Endothelial cell of umbilical vein (primary cell): ENCODE results near the gene SHROOM2. TPM values are rescaled to one million over a fixed set of nuclear protein-coding genes. Genes with fewer than 3 reads are reported as not detected.

Experiments
- BruUV-seq: library from RNA; stranded (reverse); fragments of 400-500 nt; replicated peaks from 2 replicates; lab custom pipeline; 2021; lab: Mats Ljungman, UMichigan
- CTCF ChIA-PET: fragments of 300-600, 350-600 bp; sonication (Branson Sonifier 250); formaldehyde crosslinking; loops from one replicate; lab custom pipeline; 2021; ENCODE audit warnings: antibody characterized with exemption, inconsistent platforms; lab: Charles Lee
- POLR2A ChIA-PET: fragments of 300-600, 350-600 bp; sonication (Branson Sonifier 250); formaldehyde crosslinking; loops from one replicate; lab custom pipeline; 2021; ENCODE audit warnings: antibody characterized with exemption, inconsistent platforms; lab: Charles Lee
- DNase-seq: peaks from one replicate; pipeline ENCODE4 v3.0.0-alpha.2; 2011; ENCODE audit warnings: low read depth, low spot score
- FAIRE-seq: peaks from 2 replicates; lab custom pipeline; 2011; peaks lifted over from hg19 to GRCh38; lab: Jason Lieb, UNC
- H2AFZ ChIP-seq: 2 replicates; pipeline ENCODE4 v1.6.0; 2012; ENCODE audit warnings: low read depth, low read length, control low read depth, inconsistent platforms
- H3K27ac ChIP-seq: 2 replicates; pipeline ENCODE4 v1.5.1; 2011; ENCODE audit warnings: low read depth, mild to moderate bottlenecking, control low read depth, low read length, moderate library complexity; ENCODE audit not compliant: insufficient read depth
- H3K27me3 ChIP-seq, 2 experiments: 2 replicates each; pipeline versions ENCODE4 v1.6.0 to v1.6.1; 2011; ENCODE audit warnings: low read length in 2 of 2, mixed read lengths in 1 of 2; ENCODE audit not compliant: control insufficient read depth in 2 of 2, insufficient read depth in 2 of 2
- H3K36me3 ChIP-seq, 2 experiments: 2 replicates in 1 of 2; 3 replicates in 1 of 2; pipeline ENCODE4 v1.5.1; 2011; ENCODE audit warnings: low read length in 2 of 2, mild to moderate bottlenecking in 1 of 2, moderate library complexity in 1 of 2; ENCODE audit not compliant: control insufficient read depth in 2 of 2, insufficient read depth in 2 of 2; ENCODE audit errors: extremely low read depth in 1 of 2
- H3K4me1 ChIP-seq: 3 replicates; pipeline ENCODE4 v1.5.1; 2011; ENCODE audit warnings: mild to moderate bottlenecking, low read length; ENCODE audit not compliant: control insufficient read depth, insufficient read depth; ENCODE audit errors: extremely low read depth
- H3K4me2 ChIP-seq: 2 replicates; pipeline ENCODE4 v1.6.1; 2011; ENCODE audit warnings: low read length, control low read depth, mixed read lengths; ENCODE audit not compliant: insufficient read depth
- H3K4me3 ChIP-seq, 3 experiments: fragments of 200-600 bp in 1 of 3; sonication (generic), shearing (Covaris generic) in 1 of 3; replicated peaks in 1 of 3; 2 replicates each; pipeline ENCODE4 v1.5.1; 2011 to 2016; ENCODE audit warnings: control low read depth in 3 of 3, low read length in 3 of 3, mild to moderate bottlenecking in 2 of 3, inconsistent platforms in 1 of 3, low read depth in 1 of 3, moderate library complexity in 1 of 3; ENCODE audit not compliant: insufficient read depth in 1 of 3
- H3K79me2 ChIP-seq: 2 replicates; pipeline ENCODE4 v1.6.0; 2012; ENCODE audit warnings: low read length, inconsistent platforms; ENCODE audit not compliant: control insufficient read depth, insufficient read depth
- H3K9ac ChIP-seq: replicated peaks from 2 replicates; pipeline ENCODE3; 2011; ENCODE audit warnings: low read length, control low read depth; ENCODE audit not compliant: insufficient read depth; ENCODE audit errors: extremely low read depth
- H3K9me1 ChIP-seq: replicated peaks from 3 replicates; pipeline ENCODE4 v1.6.0; 2011; ENCODE audit warnings: mild to moderate bottlenecking, low read length; ENCODE audit not compliant: control insufficient read depth, insufficient read depth; ENCODE audit errors: extremely low read depth
- H3K9me3 ChIP-seq: replicated peaks from 2 replicates; pipeline ENCODE4 v1.5.1; 2012; ENCODE audit warnings: low read length, inconsistent platforms; ENCODE audit not compliant: control insufficient read depth, insufficient read depth
- H4K20me1 ChIP-seq: replicated peaks from 2 replicates; pipeline ENCODE3; 2011; ENCODE audit warnings: mild to moderate bottlenecking, low read length; ENCODE audit not compliant: control insufficient read depth, insufficient read depth; ENCODE audit errors: extremely low read depth
- CTCF ChIP-seq, 2 donors: IDR thresholded peaks; 1 replicate in 1 of 2; 2 replicates in 1 of 2; pipeline ENCODE4 v1.5.1; 2011; ENCODE audit warnings: low read length in 2 of 2, mild to moderate bottlenecking in 2 of 2, moderate library complexity in 2 of 2, control low read depth in 1 of 2, inconsistent platforms in 1 of 2, low read depth in 1 of 2; ENCODE audit not compliant: insufficient read depth in 1 of 2; ENCODE audit errors: extremely low read depth in 1 of 2
- EZH2 ChIP-seq: IDR thresholded peaks from 2 replicates; pipeline ENCODE4 v1.6.1; 2012; ENCODE audit warnings: borderline replicate concordance, low read depth, mild to moderate bottlenecking, moderate library complexity, low read length, inconsistent platforms; ENCODE audit not compliant: severe bottlenecking
- FOS ChIP-seq: IDR thresholded peaks from 2 replicates; pipeline ENCODE4 v1.6.1; 2011; ENCODE audit warnings: mild to moderate bottlenecking, low read length, moderate library complexity, borderline replicate concordance; ENCODE audit not compliant: insufficient read depth
- MAX ChIP-seq: IDR thresholded peaks from 2 replicates; pipeline ENCODE4 v1.6.1; 2011; ENCODE audit not compliant: insufficient read depth, insufficient read length
- MYC ChIP-seq: IDR thresholded peaks from one replicate; pipeline ENCODE4 v1.6.1; 2011; ENCODE audit warnings: mild to moderate bottlenecking, low read depth, low read length
- POLR2AphosphoS5 ChIP-seq: IDR thresholded peaks from 2 replicates; pipeline ENCODE4 v1.6.1; 2012; ENCODE audit warnings: low read depth, mild to moderate bottlenecking, control low read depth, low read length, moderate library complexity; ENCODE audit not compliant: insufficient read depth
- dilution Hi-C: fragments of 300-500 bp; cut with MboI; formaldehyde crosslinking; loops from one replicate; pipeline ENCODE4 v1.15.0; 2019; ENCODE audit warnings: low sequenced_read_pairs; ENCODE audit not compliant: extremely low pct_ligation_motif_present
- intact Hi-C: fragments of 100-400 bp; cut with micrococcal nuclease; formaldehyde crosslinking; loops from one replicate; pipeline ENCODE4 v1.10.0; 2022
- polyA plus RNA-seq, 4 experiments: library from polyadenylated mRNA; depleted of rRNA in 3 of 4; stranded (reverse) in 3 of 4; unstranded in 1 of 4; fragments of >200 nt; gene quantifications; 2 replicates each; pipeline versions ENCODE4 v1.2.1 to v1.2.3, GENCODE V29; 2011 to 2012; ENCODE audit warnings: missing spikeins in 1 of 4
- total RNA-seq: library from RNA; stranded (reverse); gene quantifications from 2 replicates; pipeline ENCODE4 v1.2.3, GENCODE V29; 2021

The SHROOM2 gene
- total and polyA plus RNA-seq, 2 donors (not counting 3 experiments of a cell fraction or from before 2014, with no cell fraction given) = 3.7 to 11.8 TPM

GRCh38 chrX:9977635-9978034, 191.4 kb downstream of the SHROOM2 start:
- Histone ChIP-seq H4K20me1 (no peaks in the 10 kb centered on the region), H2AFZ (no peak overlapping the region), H3K27me3 (no peaks in the 10 kb centered on the region), H3K36me3 (no peaks in the 10 kb centered on the region), H3K9me3 (no peaks in the 10 kb centered on the region), H3K9me1 (no peaks in the 10 kb centered on the region), H3K79me2 (no peaks in the 10 kb centered on the region), H3K4me3 (no peak overlapping the region), H3K27ac (no peak overlapping the region), H3K4me2 (no peak overlapping the region), H3K9ac (no peak overlapping the region), H3K4me1 (peaks cover 3% of the 10 kb centered on the region)
- BruUV-seq = no TSS peak
- ChIA-PET CTCF (no interaction called here), POLR2A (no interaction called here)
- no peak for FAIRE-seq
- TF ChIP-seq CTCF (IDR thresholded peaks at IDR 0.05; ENCODE audit: extremely low read depth in 1 of 2, insufficient read depth in 1 of 2, low read depth in 1 of 2, low read length in 2 of 2) (no peak), MYC (no peak), MAX (no peak), POLR2AphosphoS5 (no peak), FOS (no peak), EZH2 (no peak)
- DNase-seq = no peak
- intact Hi-C loops (no loop called here), dilution Hi-C loops (no loop called here)
